Measurements from ENCODE around the gene SSTR3. TPM values are rescaled to one million over a fixed set of nuclear protein-coding genes. Genes with fewer than 3 reads are reported as not detected.

SSTR3 gene
- total and polyA plus RNA-seq, 2 of the 13 experiments (the other 11 are each of a cell fraction or from before 2014, with no cell fraction given), result 0.08 to 0.64 TPM

DNA sequence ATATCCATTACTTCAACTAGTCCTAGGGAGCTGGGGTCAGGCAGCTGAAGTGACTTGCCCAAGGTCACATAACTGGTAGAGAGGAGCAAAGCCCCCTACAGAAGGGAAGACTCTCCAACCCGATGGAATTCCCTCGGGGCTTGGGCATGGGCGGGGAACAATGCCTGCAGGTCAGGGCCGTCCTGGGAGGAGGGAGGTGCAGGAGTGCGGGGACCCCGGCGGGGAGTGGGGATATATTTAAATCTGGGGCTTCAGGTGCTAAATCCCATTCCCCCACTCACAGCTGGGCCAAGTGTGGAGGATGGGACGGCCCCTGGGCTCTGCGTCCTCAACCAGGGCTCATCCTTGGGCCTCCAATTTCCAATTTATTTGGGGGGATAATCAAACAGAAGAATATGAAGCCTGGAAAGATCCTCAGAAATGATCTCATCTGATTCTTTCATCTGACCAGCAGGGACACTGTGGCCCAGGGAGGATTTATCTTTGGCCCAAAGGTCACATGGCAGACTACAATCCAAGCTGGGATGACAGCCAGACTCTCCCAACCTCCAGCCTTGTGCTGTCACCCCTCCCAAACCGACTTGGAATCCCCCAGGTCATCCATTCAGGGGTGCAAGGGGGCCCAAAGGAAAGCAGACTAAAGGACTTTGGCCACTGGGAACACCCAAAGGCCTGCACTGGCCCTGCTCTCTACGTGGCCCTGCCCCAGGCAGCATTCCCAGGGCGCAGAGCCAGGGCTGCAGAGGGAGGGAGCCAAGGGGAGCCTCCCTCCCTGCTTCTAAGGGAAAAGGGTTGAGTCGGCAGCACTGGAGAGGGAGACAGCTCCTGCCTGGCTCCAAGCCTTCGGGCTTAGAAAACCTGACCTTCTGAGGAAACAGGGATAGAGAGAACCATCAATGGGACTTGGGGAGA lies 15.5 kb downstream of the SSTR3 start (continued):
- TF ChIP-seq, protein P1, sequence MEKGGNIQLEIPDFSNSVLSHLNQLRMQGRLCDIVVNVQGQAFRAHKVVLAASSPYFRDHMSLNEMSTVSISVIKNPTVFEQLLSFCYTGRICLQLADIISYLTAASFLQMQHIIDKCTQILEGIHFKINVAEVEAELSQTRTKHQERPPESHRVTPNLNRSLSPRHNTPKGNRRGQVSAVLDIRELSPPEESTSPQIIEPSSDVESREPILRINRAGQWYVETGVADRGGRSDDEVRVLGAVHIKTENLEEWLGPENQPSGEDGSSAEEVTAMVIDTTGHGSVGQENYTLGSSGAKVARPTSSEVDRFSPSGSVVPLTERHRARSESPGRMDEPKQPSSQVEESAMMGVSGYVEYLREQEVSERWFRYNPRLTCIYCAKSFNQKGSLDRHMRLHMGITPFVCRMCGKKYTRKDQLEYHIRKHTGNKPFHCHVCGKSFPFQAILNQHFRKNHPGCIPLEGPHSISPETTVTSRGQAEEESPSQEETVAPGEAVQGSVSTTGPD (CRISPR knock-in tag; IDR thresholded peaks at IDR 0.05), result no peak
- peak; percentile 37; the same call in 1 of the 2 replicates for TF ChIP-seq SP5 (CRISPR knock-in tag; IDR thresholded peaks at IDR 0.05; ENCODE audit: borderline replicate concordance, low read depth)
- no peak for TF ChIP-seq AGO1 (IDR thresholded peaks at IDR 0.05; ENCODE audit: low read depth, low read length, poor library complexity, severe bottlenecking)
- TF ChIP-seq, protein P2, sequence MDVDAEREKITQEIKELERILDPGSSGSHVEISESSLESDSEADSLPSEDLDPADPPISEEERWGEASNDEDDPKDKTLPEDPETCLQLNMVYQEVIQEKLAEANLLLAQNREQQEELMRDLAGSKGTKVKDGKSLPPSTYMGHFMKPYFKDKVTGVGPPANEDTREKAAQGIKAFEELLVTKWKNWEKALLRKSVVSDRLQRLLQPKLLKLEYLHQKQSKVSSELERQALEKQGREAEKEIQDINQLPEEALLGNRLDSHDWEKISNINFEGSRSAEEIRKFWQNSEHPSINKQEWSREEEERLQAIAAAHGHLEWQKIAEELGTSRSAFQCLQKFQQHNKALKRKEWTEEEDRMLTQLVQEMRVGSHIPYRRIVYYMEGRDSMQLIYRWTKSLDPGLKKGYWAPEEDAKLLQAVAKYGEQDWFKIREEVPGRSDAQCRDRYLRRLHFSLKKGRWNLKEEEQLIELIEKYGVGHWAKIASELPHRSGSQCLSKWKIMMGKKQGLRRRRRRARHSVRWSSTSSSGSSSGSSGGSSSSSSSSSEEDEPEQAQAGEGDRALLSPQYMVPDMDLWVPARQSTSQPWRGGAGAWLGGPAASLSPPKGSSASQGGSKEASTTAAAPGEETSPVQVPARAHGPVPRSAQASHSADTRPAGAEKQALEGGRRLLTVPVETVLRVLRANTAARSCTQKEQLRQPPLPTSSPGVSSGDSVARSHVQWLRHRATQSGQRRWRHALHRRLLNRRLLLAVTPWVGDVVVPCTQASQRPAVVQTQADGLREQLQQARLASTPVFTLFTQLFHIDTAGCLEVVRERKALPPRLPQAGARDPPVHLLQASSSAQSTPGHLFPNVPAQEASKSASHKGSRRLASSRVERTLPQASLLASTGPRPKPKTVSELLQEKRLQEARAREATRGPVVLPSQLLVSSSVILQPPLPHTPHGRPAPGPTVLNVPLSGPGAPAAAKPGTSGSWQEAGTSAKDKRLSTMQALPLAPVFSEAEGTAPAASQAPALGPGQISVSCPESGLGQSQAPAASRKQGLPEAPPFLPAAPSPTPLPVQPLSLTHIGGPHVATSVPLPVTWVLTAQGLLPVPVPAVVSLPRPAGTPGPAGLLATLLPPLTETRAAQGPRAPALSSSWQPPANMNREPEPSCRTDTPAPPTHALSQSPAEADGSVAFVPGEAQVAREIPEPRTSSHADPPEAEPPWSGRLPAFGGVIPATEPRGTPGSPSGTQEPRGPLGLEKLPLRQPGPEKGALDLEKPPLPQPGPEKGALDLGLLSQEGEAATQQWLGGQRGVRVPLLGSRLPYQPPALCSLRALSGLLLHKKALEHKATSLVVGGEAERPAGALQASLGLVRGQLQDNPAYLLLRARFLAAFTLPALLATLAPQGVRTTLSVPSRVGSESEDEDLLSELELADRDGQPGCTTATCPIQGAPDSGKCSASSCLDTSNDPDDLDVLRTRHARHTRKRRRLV (CRISPR knock-in tag; IDR thresholded peaks at IDR 0.05), result no peak
- TF ChIP-seq RAD51 (IDR thresholded peaks at IDR 0.05; ENCODE audit: borderline replicate concordance), result no peak
- TF ChIP-seq KDM1A (CRISPR knock-in tag; IDR thresholded peaks at IDR 0.05), result no peak
- TF ChIP-seq ZNF317 (CRISPR knock-in tag; IDR thresholded peaks at IDR 0.05), result peak; percentile 63; the same call in 1 of the 2 replicates
- TF ChIP-seq ZNF550 (CRISPR knock-in tag; IDR thresholded peaks at IDR 0.05; ENCODE audit: borderline replicate concordance), result no peak
- TF ChIP-seq ZNF768 (CRISPR knock-in tag; IDR thresholded peaks at IDR 0.05), result no peak
- no peak for TF ChIP-seq XRCC5 (optimal IDR thresholded peaks at IDR 0.05; ENCODE audit: low read length)
- TF ChIP-seq MEIS2 (CRISPR knock-in tag; IDR thresholded peaks at IDR 0.05), result 0 out of 2 replicates have a peak, but pooled peaks have one; percentile 41
- peak; percentile 81 for TF ChIP-seq SALL1 (CRISPR knock-in tag; IDR thresholded peaks at IDR 0.05)
- no peak for TF ChIP-seq POGZ (CRISPR knock-in tag; IDR thresholded peaks at IDR 0.05)
- TF ChIP-seq, protein P3, sequence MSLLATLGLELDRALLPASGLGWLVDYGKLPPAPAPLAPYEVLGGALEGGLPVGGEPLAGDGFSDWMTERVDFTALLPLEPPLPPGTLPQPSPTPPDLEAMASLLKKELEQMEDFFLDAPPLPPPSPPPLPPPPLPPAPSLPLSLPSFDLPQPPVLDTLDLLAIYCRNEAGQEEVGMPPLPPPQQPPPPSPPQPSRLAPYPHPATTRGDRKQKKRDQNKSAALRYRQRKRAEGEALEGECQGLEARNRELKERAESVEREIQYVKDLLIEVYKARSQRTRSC (CRISPR knock-in tag; IDR thresholded peaks at IDR 0.05; ENCODE audit: low read depth), result no peak
- no peak for TF ChIP-seq CREB1 (IDR thresholded peaks at IDR 0.05)
- TF ChIP-seq CREB1 (CRISPR knock-in tag; IDR thresholded peaks at IDR 0.05), result no peak
- TF ChIP-seq, protein P4, sequence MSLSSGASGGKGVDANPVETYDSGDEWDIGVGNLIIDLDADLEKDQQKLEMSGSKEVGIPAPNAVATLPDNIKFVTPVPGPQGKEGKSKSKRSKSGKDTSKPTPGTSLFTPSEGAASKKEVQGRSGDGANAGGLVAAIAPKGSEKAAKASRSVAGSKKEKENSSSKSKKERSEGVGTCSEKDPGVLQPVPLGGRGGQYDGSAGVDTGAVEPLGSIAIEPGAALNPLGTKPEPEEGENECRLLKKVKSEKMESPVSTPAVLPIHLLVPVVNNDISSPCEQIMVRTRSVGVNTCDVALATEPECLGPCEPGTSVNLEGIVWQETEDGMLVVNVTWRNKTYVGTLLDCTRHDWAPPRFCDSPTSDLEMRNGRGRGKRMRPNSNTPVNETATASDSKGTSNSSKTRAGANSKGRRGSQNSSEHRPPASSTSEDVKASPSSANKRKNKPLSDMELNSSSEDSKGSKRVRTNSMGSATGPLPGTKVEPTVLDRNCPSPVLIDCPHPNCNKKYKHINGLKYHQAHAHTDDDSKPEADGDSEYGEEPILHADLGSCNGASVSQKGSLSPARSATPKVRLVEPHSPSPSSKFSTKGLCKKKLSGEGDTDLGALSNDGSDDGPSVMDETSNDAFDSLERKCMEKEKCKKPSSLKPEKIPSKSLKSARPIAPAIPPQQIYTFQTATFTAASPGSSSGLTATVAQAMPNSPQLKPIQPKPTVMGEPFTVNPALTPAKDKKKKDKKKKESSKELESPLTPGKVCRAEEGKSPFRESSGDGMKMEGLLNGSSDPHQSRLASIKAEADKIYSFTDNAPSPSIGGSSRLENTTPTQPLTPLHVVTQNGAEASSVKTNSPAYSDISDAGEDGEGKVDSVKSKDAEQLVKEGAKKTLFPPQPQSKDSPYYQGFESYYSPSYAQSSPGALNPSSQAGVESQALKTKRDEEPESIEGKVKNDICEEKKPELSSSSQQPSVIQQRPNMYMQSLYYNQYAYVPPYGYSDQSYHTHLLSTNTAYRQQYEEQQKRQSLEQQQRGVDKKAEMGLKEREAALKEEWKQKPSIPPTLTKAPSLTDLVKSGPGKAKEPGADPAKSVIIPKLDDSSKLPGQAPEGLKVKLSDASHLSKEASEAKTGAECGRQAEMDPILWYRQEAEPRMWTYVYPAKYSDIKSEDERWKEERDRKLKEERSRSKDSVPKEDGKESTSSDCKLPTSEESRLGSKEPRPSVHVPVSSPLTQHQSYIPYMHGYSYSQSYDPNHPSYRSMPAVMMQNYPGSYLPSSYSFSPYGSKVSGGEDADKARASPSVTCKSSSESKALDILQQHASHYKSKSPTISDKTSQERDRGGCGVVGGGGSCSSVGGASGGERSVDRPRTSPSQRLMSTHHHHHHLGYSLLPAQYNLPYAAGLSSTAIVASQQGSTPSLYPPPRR (CRISPR knock-in tag; IDR thresholded peaks at IDR 0.05; ENCODE audit: borderline replicate concordance), result 0 out of 2 replicates have a peak, but pooled peaks have one; percentile 33
